CD4-positive, alpha-beta T cell treated with Interleukin-12 subunit alpha and Interleukin-12 subunit beta, for 1 hour (primary cell): ENCODE results near the gene GALNT2.

Experiments
- DNase-seq: peaks from one replicate; pipeline ENCODE4 v3.0.0-alpha.2; 2020

The GALNT2 gene

GRCh38 chr1:230248016-230248888 lies 181.2 kb downstream of the GALNT2 start:
- DNase-seq, result no peak

- DNase-seq, result no peak
Observed at GRCh38 chr1:230248889-230249270, 181.8 kb downstream of the GALNT2 start.

GRCh38 chr1:230249695-230250480 lies 182.8 kb downstream of the GALNT2 start:
- DNase-seq, result no peak

- no peak for DNase-seq
Observed at GRCh38 chr1:230250666-230251065, 183.6 kb downstream of the GALNT2 start.

- no peak for DNase-seq
Observed at GRCh38 chr1:230251644-230252191, 184.7 kb downstream of the GALNT2 start.

GRCh38 chr1:230253150-230253549 lies 186.1 kb downstream of the GALNT2 start:
- no peak for DNase-seq

GRCh38 chr1:230254265-230254664 lies 187.2 kb downstream of the GALNT2 start:
- DNase-seq, result no peak

- DNase-seq, result no peak
Observed at GRCh38 chr1:230255116-230255515, 188.1 kb downstream of the GALNT2 start.

GRCh38 chr1:230255991-230256390 lies 189.0 kb downstream of the GALNT2 start:
- no peak for DNase-seq

- no peak for DNase-seq
Observed at GRCh38 chr1:230256896-230257295, 189.9 kb downstream of the GALNT2 start.

- DNase-seq, result no peak
Observed at GRCh38 chr1:230259621-230260020, 192.6 kb downstream of the GALNT2 start.

GRCh38 chr1:230260831-230261230 lies 193.8 kb downstream of the GALNT2 start:
- DNase-seq, result no peak

GRCh38 chr1:230261928-230262650 lies 195.1 kb downstream of the GALNT2 start:
- no peak for DNase-seq

- DNase-seq, result no peak
Observed at GRCh38 chr1:230262867-230263567, 196.0 kb downstream of the GALNT2 start.

- no peak for DNase-seq
Observed at GRCh38 chr1:230263568-230264195, 196.6 kb downstream of the GALNT2 start.

- DNase-seq, result no peak
Observed at GRCh38 chr1:230264342-230264741, 197.3 kb downstream of the GALNT2 start.

- no peak for DNase-seq
Observed at GRCh38 chr1:230265200-230266115, 198.4 kb downstream of the GALNT2 start.

- DNase-seq, result no peak
Observed at GRCh38 chr1:230266456-230266855, 199.4 kb downstream of the GALNT2 start.

- no peak for DNase-seq
Observed at GRCh38 chr1:230267338-230268065, 200.5 kb downstream of the GALNT2 start.
